GM12891 (cell line): ENCODE measurements around the gene ZNF564.

ENCODE experiments used
- POLR2A ChIP-seq: IDR thresholded peaks from 2 replicates; pipeline ENCODE4 v1.6.1; 2011; ENCODE audit warnings: low read depth, low read length, control low read depth
- POLR2AphosphoS5 ChIP-seq: IDR thresholded peaks from 2 replicates; pipeline ENCODE4 v1.6.1; 2011; ENCODE audit warnings: low read depth, low read length, control low read depth

GRCh38 chr19:12545267-12545666 lies 6.0 kb downstream of the ZNF564 start:
- TF ChIP-seq POLR2AphosphoS5 (no peak), POLR2A (no peak)
